SU-DHL-6 (cell line): ENCODE measurements around the gene CPEB3.

ENCODE experiments used
- H2AFZ ChIP-seq: fragments of 200-600 bp; sonication (generic); 2 replicates; pipeline ENCODE4 v1.6.1; 2014; ENCODE audit warnings: low read depth, mild to moderate bottlenecking, moderate library complexity, mixed read lengths, antibody characterized with exemption, low read length; ENCODE audit not compliant: severe bottlenecking
- H3F3A ChIP-seq: fragments of 200-600 bp; shearing (Covaris generic); 2 replicates; pipeline ENCODE4 v1.6.0; 2016; ENCODE audit warnings: antibody characterized with exemption, mild to moderate bottlenecking; ENCODE audit not compliant: insufficient read depth
- H3K27ac ChIP-seq: fragments of 200-600 bp; sonication (generic); 2 replicates; pipeline ENCODE4 v1.5.1; 2016; ENCODE audit warnings: low read depth, mild to moderate bottlenecking, low read length, moderate library complexity, mixed read lengths
- H3K27me3 ChIP-seq: fragments of 200-600 bp; sonication (generic), shearing (Covaris generic); 2 replicates; pipeline ENCODE4 v1.6.0; 2014; ENCODE audit warnings: mild to moderate bottlenecking, low read length
- H3K36me3 ChIP-seq: fragments of 200-600 bp; sonication (generic); 2 replicates; pipeline ENCODE4 v1.6.1; 2014; ENCODE audit warnings: mild to moderate bottlenecking, low read length, mixed read lengths
- H3K4me2 ChIP-seq: fragments of 300-600, 200-600 bp; shearing (Covaris generic), sonication (generic); 2 replicates; pipeline ENCODE4 v1.6.0; 2014; ENCODE audit warnings: low read length, low read depth, mild to moderate bottlenecking; ENCODE audit not compliant: poor library complexity, severe bottlenecking
- H3K4me3 ChIP-seq: fragments of 200-600 bp; sonication (generic); 2 replicates; pipeline ENCODE4 v1.5.1; 2014; ENCODE audit warnings: antibody characterized with exemption, low read length, mild to moderate bottlenecking, mixed read lengths; ENCODE audit not compliant: insufficient read depth, poor library complexity, severe bottlenecking
- H3K79me2 ChIP-seq: fragments of 200-600 bp; sonication (generic); 2 replicates; pipeline ENCODE4 v1.6.1; 2014; ENCODE audit warnings: mild to moderate bottlenecking, low read length, moderate library complexity; ENCODE audit not compliant: insufficient read depth
- H3K9ac ChIP-seq: fragments of 200-600 bp; sonication (generic); 2 replicates; pipeline ENCODE4 v1.7.0; 2014; ENCODE audit warnings: mild to moderate bottlenecking, low read length
- H3K9me2 ChIP-seq: fragments of 200-600 bp; sonication (generic); replicated peaks from 2 replicates; pipeline ENCODE4 v1.6.1; 2014; ENCODE audit warnings: low read length; ENCODE audit not compliant: insufficient read depth
- H3K9me3 ChIP-seq: fragments of 200-600 bp; sonication (generic); 2 replicates; pipeline ENCODE4 v1.6.1; 2014; ENCODE audit warnings: low read length, mixed read lengths; ENCODE audit not compliant: insufficient read depth
- H4K20me1 ChIP-seq: fragments of 200-600 bp; sonication (generic); 2 replicates; pipeline ENCODE4 v1.6.1; 2014; ENCODE audit warnings: low read depth, mild to moderate bottlenecking, antibody characterized with exemption, low read length, moderate library complexity, mixed read lengths
- CTCF ChIP-seq: fragments of 200-600 bp; sonication (generic); IDR thresholded peaks from one replicate; pipeline ENCODE4 v1.5.1; 2017; ENCODE audit warnings: antibody characterized with exemption, mild to moderate bottlenecking, low read length, moderate library complexity; ENCODE audit not compliant: insufficient read depth, poor library complexity, severe bottlenecking
- EZH2phosphoT487 ChIP-seq: fragments of 200-600 bp; sonication (generic), shearing (Covaris generic); conservative IDR thresholded peaks from 2 replicates; pipeline ENCODE4 v1.6.1; 2018; ENCODE audit warnings: mild to moderate bottlenecking, antibody characterized with exemption, low read length, moderate library complexity, mixed read lengths

The CPEB3 gene

GRCh38 chr10:92304061-92304460 lies 13.2 kb upstream of the CPEB3 start:
- Histone ChIP-seq H3K36me3 (no peaks in the 10 kb centered on the region), H3K9me3 (no peaks in the 10 kb centered on the region), H3K4me3 (no peak overlapping the region), H3K9me2 (no peaks in the 10 kb centered on the region), H2AFZ (no peak overlapping the region), H3F3A (no peaks in the 10 kb centered on the region), H3K9ac (no peak overlapping the region), H4K20me1 (peaks cover 4% of the 10 kb centered on the region; the same call in 1 of the 2 replicates), H3K4me2 (no peak overlapping the region), H3K79me2 (peaks cover 71% of the 10 kb centered on the region), H3K27ac (no peak overlapping the region), H3K27me3 (no peaks in the 10 kb centered on the region)
- TF ChIP-seq EZH2phosphoT487 = no peak
- TF ChIP-seq CTCF = no peak

GRCh38 chr10:92303096-92303495 lies 12.2 kb upstream of the CPEB3 start:
- Histone ChIP-seq H4K20me1 (peaks cover 4% of the 10 kb centered on the region; the same call in 1 of the 2 replicates), H3F3A (no peaks in the 10 kb centered on the region), H3K9ac (no peak overlapping the region), H3K79me2 (peaks cover 77% of the 10 kb centered on the region), H3K27me3 (no peaks in the 10 kb centered on the region), H3K36me3 (no peaks in the 10 kb centered on the region), H3K4me2 (no peak overlapping the region), H3K9me3 (no peaks in the 10 kb centered on the region), H3K27ac (no peak overlapping the region), H2AFZ (no peak overlapping the region), H3K4me3 (no peak overlapping the region), H3K9me2 (no peaks in the 10 kb centered on the region)
- no peak for TF ChIP-seq CTCF
- TF ChIP-seq EZH2phosphoT487 = no peak

- H4K20me1 ChIP-seq = no peaks in the 10 kb centered on the region
- H3K27me3 ChIP-seq = no peaks in the 10 kb centered on the region
- H3F3A ChIP-seq = no peaks in the 10 kb centered on the region
- H3K9ac ChIP-seq = no peak overlapping the region
- TF ChIP-seq EZH2phosphoT487 (no peak), CTCF (no peak)
- no peak overlapping the region for H2AFZ ChIP-seq
- no peak overlapping the region for H3K4me2 ChIP-seq
- H3K27ac ChIP-seq = no peak overlapping the region
- H3K9me3 ChIP-seq = no peaks in the 10 kb centered on the region
- H3K79me2 ChIP-seq = peaks cover 87% of the 10 kb centered on the region
- no peak overlapping the region for H3K4me3 ChIP-seq
- no peaks in the 10 kb centered on the region for H3K9me2 ChIP-seq
- H3K36me3 ChIP-seq = no peaks in the 10 kb centered on the region
Measured at GRCh38 chr10:92298487-92298886, 7.6 kb upstream of the CPEB3 start.
